ENCODE results near the gene TRPM4. TPM values are rescaled to one million over a fixed set of nuclear protein-coding genes. Genes with fewer than 3 reads are reported as not detected.

The TRPM4 gene
- polyA plus RNA-seq, 1 of the 3 experiments (the other 2 are of a cell fraction): 20.6 TPM

GRCh38 chr19:49129238-49129583 is 28.4 kb upstream of the TRPM4 start:
- ChIA-PET CTCF (interaction anchor here (1.1 to 2.4 kb wide), 6 partner anchors 12 to 70 kb away, joined by 3 to 9 read pairs (median 6); partner anchors contain the start of gene LIN7B), POLR2A (interaction anchor here (1.3 kb wide), 1 partner anchor 10 kb away, joined by 3 read pairs; no protein-coding TSS in a partner anchor)
- Histone ChIP-seq H2AFZ (ENCODE audit: low read depth) (no peak overlapping the region), H3K79me2 (ENCODE audit: insufficient read depth) (no peaks in the 10 kb centered on the region), H3K36me3 (replicated peaks in 1 of 2; ENCODE audit: control insufficient read depth in 1 of 2, insufficient read depth in 2 of 2, low read length in 1 of 2) (no peaks in the 10 kb centered on the region), H3K4me3 (ENCODE audit: low read depth in 2 of 2, low read length in 1 of 2) (no peak overlapping the region), H4K20me1 (ENCODE audit: insufficient read depth) (no peaks in the 10 kb centered on the region), H3K4me2 (no peak overlapping the region), H3K27ac (ENCODE audit: low read depth in 2 of 2, low read length in 1 of 2) (no peak overlapping the region), H3K27me3 (ENCODE audit: insufficient read depth) (no peaks in the 10 kb centered on the region), H3K9ac (no peak overlapping the region), H3K9me2 (no peaks in the 10 kb centered on the region), H3F3A (replicated peaks; ENCODE audit: insufficient read depth) (no peaks in the 10 kb centered on the region), H3K4me1 (ENCODE audit: control insufficient read depth in 1 of 2, insufficient read depth in 2 of 2, low read depth in 1 of 2, low read length in 1 of 2) (peaks cover 10 to 11% of the 10 kb centered on the region in 2 experiments; a peak in 2 of 4 replicates), H3K9me3 (no peaks in the 10 kb centered on the region)
- WGBS (ENCODE audit: low lambda C conversion rate): 85% methylated on average over 15 of the region's 16 CpGs
- TF ChIP-seq SIN3A (IDR thresholded peaks at IDR 0.05; ENCODE audit: borderline replicate concordance, low read depth, low read length) (no peak), MEF2A (IDR thresholded peaks at IDR 0.05; ENCODE audit: borderline replicate concordance, low read depth) (no peak), GATA2 (CRISPR knock-in tag; IDR thresholded peaks at IDR 0.05) (no peak), CHD2 (IDR thresholded peaks at IDR 0.05; ENCODE audit: low read length, partially characterized antibody) (no peak)
- DNase-seq: peak; percentile 12

- Histone ChIP-seq H3F3A (replicated peaks; ENCODE audit: insufficient read depth) (no peaks in the 10 kb centered on the region), H3K9me2 (no peaks in the 10 kb centered on the region), H3K4me2 (no peak overlapping the region), H3K36me3 (replicated peaks in 1 of 2; ENCODE audit: control insufficient read depth in 1 of 2, insufficient read depth in 2 of 2, low read length in 1 of 2) (no peaks in the 10 kb centered on the region), H4K20me1 (ENCODE audit: insufficient read depth) (no peaks in the 10 kb centered on the region), H3K79me2 (ENCODE audit: insufficient read depth) (no peaks in the 10 kb centered on the region), H3K27me3 (ENCODE audit: insufficient read depth) (no peaks in the 10 kb centered on the region), H2AFZ (ENCODE audit: low read depth) (no peak overlapping the region), H3K27ac (ENCODE audit: low read depth in 2 of 2, low read length in 1 of 2) (no peak overlapping the region), H3K4me1 (ENCODE audit: control insufficient read depth in 1 of 2, insufficient read depth in 2 of 2, low read depth in 1 of 2, low read length in 1 of 2) (peaks cover 10 to 11% of the 10 kb centered on the region in 2 experiments; a peak in 2 of 4 replicates), H3K9me3 (no peaks in the 10 kb centered on the region), H3K9ac (no peak overlapping the region), H3K4me3 (ENCODE audit: low read depth in 2 of 2, low read length in 1 of 2) (no peak overlapping the region)
- 96% methylated on average over 23 of the region's 24 CpGs for WGBS (ENCODE audit: low lambda C conversion rate)
- TF ChIP-seq USF2 (IDR thresholded peaks at IDR 0.05; ENCODE audit: borderline replicate concordance, low read depth, low read length): no peak
- no peak for TF ChIP-seq FOXJ3 (CRISPR knock-in tag; IDR thresholded peaks at IDR 0.05)
- no peak for TF ChIP-seq EP300 (IDR thresholded peaks at IDR 0.05; ENCODE audit: borderline replicate concordance in 1 of 2, low read depth in 1 of 2, low read length in 1 of 2)
- no peak for TF ChIP-seq JUND (IDR thresholded peaks at IDR 0.05)
- TF ChIP-seq PBX3 (IDR thresholded peaks at IDR 0.05): no peak
- TF ChIP-seq RAD21 (IDR thresholded peaks at IDR 0.05; ENCODE audit: low read length): no peak
- TF ChIP-seq POLR2AphosphoS5 (IDR thresholded peaks at IDR 0.05; ENCODE audit: low read depth, low read length): no peak
- TF ChIP-seq IRF3 (IDR thresholded peaks at IDR 0.05; ENCODE audit: low read depth, low read length): no peak
- TF ChIP-seq RXRA (IDR thresholded peaks at IDR 0.05; ENCODE audit: borderline replicate concordance, low read depth): no peak
- TF ChIP-seq MEF2A (IDR thresholded peaks at IDR 0.05; ENCODE audit: borderline replicate concordance, low read depth): no peak
- TF ChIP-seq CTCF (IDR thresholded peaks at IDR 0.05): no peak
- no peak for TF ChIP-seq ELF1 (IDR thresholded peaks at IDR 0.05)
- TF ChIP-seq TCF12 (IDR thresholded peaks at IDR 0.05): no peak
- TF ChIP-seq ZBTB33 (IDR thresholded peaks at IDR 0.05; ENCODE audit: borderline replicate concordance, low read depth): no peak
- no peak for TF ChIP-seq RCOR1 (IDR thresholded peaks at IDR 0.05; ENCODE audit: low read length)
- TF ChIP-seq FOSL2 (IDR thresholded peaks at IDR 0.05; ENCODE audit: borderline replicate concordance, low read depth): no peak
- TF ChIP-seq MAX (IDR thresholded peaks at IDR 0.05; ENCODE audit: low read depth): no peak
- no peak for TF ChIP-seq MXI1 (IDR thresholded peaks at IDR 0.05; ENCODE audit: low read depth, low read length)
- no peak for TF ChIP-seq NFIC (IDR thresholded peaks at IDR 0.05; ENCODE audit: borderline replicate concordance)
- ChIA-PET POLR2A (interaction anchor here (0.6 to 0.7 kb wide), 2 partner anchors 10 to 63 kb away, joined by 3 read pairs; no protein-coding TSS in a partner anchor), CTCF (interaction anchor here (0.7 to 2.0 kb wide), 5 partner anchors 16 to 69 kb away, joined by 4 to 9 read pairs (median 6); partner anchors contain the start of gene LIN7B)
- DNase-seq: no peak
Measured at GRCh38 chr19:49130325-49130724, 27.3 kb upstream of the TRPM4 start.

Data from SK-N-SH (cell line).